Measurements from ENCODE around the gene SLC30A10. TPM values are rescaled to one million over a fixed set of nuclear protein-coding genes. Genes with fewer than 3 reads are reported as not detected.

Gene SLC30A10
- total RNA-seq, 1 experiment from 2014 or later, result 0.09 TPM

DNA sequence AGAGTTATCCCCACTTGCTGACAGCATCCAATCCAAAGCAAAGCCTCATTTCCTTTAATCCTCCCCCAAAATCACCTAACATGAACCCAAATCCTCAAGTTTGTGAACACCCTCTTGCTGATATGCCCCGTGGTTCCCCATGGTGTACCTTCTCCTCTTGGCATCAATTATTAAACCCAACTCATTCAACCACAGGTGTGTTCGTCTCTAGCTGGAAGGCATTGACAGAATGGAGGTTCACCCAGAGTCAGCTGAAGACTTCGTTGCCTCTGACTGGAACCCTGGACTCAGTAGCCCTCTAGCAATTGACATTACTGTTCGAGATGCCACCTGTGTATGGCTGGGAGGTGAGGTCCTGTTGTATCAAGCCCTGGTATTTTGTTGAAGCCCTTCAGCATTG is 22.8 kb downstream of the SLC30A10 start:
- Histone ChIP-seq H3K9me3 (ENCODE audit: control insufficient read depth, low read depth, low read length) (no peaks in the 10 kb centered on the region), H2AFZ (ENCODE audit: low read length) (no peak overlapping the region), H2BK5ac (ENCODE audit: insufficient read length, low read length) (no peak overlapping the region), H4K91ac (ENCODE audit: insufficient read length, low read depth, low read length) (no peak overlapping the region), H3K4me1 (ENCODE audit: insufficient read depth, low read length) (0 out of 2 replicates have a peak, but pooled peaks cover under 1% of the 10 kb centered on the region), H3K27me3 (ENCODE audit: insufficient read depth, low read length) (no peaks in the 10 kb centered on the region), H3K9ac (ENCODE audit: extremely low read depth, insufficient read length, low read length) (no peak overlapping the region), H2BK12ac (ENCODE audit: insufficient read length, low read depth, low read length) (no peak overlapping the region), H3K18ac (ENCODE audit: insufficient read length, low read depth, low read length) (no peak overlapping the region), H3K23me2 (ENCODE audit: insufficient read length, low read depth, low read length, poor library complexity, severe bottlenecking) (no peaks in the 10 kb centered on the region), H2BK120ac (ENCODE audit: low read depth, low read length, poor library complexity, severe bottlenecking) (no peak overlapping the region), H2AK5ac (ENCODE audit: insufficient read length, low read length) (no peak overlapping the region), H3K23ac (ENCODE audit: insufficient read length, low read depth, low read length) (no peak overlapping the region), H4K5ac (ENCODE audit: insufficient read length, low read depth, low read length) (no peak overlapping the region), H4K8ac (replicated peaks; ENCODE audit: insufficient read length, low read depth, low read length) (no peak overlapping the region), H2BK20ac (ENCODE audit: low read depth, low read length, poor library complexity, severe bottlenecking) (no peak overlapping the region), H3T11ph (ENCODE audit: low read length) (no peak overlapping the region), H3K4me2 (ENCODE audit: insufficient read depth, insufficient read length, low read length) (no peak overlapping the region), H3K14ac (ENCODE audit: insufficient read depth, low read length) (no peak overlapping the region), H3K79me2 (ENCODE audit: insufficient read depth, low read length) (no peaks in the 10 kb centered on the region), H3K4ac (ENCODE audit: low read depth, low read length) (no peak overlapping the region), H2BK15ac (ENCODE audit: low read depth, low read length) (no peak overlapping the region), H4K20me1 (ENCODE audit: control insufficient read depth, insufficient read depth, insufficient read length) (no peaks in the 10 kb centered on the region), H3K27ac (ENCODE audit: insufficient read length, low read depth, low read length) (no peak overlapping the region), H3K79me1 (ENCODE audit: insufficient read depth, low read depth, low read length, poor library complexity, severe bottlenecking) (no peaks in the 10 kb centered on the region), H3K56ac (ENCODE audit: insufficient read length, low read depth, low read length) (no peak overlapping the region)
- Mint-ChIP-seq H3K36me3 (ENCODE audit: insufficient read depth in 1 of 3, low read depth in 3 of 3) (no peaks in the 10 kb centered on the region), H3K4me1 (peaks cover 7 to 13% of the 10 kb centered on the region in 2 experiments), H3K27ac (no peak overlapping the region), H3K9me3 (no peaks in the 10 kb centered on the region), H3K27me3 (ENCODE audit: low read depth) (no peaks in the 10 kb centered on the region; the same call in 1 of the 2 replicates), H3K4me3 (no peak overlapping the region)
- DNase-seq, result no peak
- no CpG with 5 or more reads among the region's 4 CpGs for WGBS (ENCODE audit: extremely low coverage, insufficient read length, low lambda C conversion rate)
- TF ChIP-seq, protein P1, sequence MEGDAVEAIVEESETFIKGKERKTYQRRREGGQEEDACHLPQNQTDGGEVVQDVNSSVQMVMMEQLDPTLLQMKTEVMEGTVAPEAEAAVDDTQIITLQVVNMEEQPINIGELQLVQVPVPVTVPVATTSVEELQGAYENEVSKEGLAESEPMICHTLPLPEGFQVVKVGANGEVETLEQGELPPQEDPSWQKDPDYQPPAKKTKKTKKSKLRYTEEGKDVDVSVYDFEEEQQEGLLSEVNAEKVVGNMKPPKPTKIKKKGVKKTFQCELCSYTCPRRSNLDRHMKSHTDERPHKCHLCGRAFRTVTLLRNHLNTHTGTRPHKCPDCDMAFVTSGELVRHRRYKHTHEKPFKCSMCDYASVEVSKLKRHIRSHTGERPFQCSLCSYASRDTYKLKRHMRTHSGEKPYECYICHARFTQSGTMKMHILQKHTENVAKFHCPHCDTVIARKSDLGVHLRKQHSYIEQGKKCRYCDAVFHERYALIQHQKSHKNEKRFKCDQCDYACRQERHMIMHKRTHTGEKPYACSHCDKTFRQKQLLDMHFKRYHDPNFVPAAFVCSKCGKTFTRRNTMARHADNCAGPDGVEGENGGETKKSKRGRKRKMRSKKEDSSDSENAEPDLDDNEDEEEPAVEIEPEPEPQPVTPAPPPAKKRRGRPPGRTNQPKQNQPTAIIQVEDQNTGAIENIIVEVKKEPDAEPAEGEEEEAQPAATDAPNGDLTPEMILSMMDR (conservative IDR thresholded peaks at IDR 0.05), result no peak
